Epithelial cell of umbilical artery (primary cell): ENCODE data around the gene ATP5F1B. TPM values are rescaled to one million over a fixed set of nuclear protein-coding genes. Genes with fewer than 3 reads are reported as not detected.

Experiments used
- total RNA-seq: library from RNA; depleted of rRNA; stranded (reverse); fragments of >200 nt; gene quantifications from 2 replicates; pipeline ENCODE4 v1.2.3, GENCODE V29; 2014

ATP5F1B gene
- total RNA-seq: 567 and 603 TPM in 2 replicates

GRCh38 chr12:56645717-56646446 is at the start of gene ATP5F1B:
TSS of gene ATP5F1B (minus strand) at chr12:56645984. CDS start at chr12:56645963, 21 bp downstream.

DNA sequence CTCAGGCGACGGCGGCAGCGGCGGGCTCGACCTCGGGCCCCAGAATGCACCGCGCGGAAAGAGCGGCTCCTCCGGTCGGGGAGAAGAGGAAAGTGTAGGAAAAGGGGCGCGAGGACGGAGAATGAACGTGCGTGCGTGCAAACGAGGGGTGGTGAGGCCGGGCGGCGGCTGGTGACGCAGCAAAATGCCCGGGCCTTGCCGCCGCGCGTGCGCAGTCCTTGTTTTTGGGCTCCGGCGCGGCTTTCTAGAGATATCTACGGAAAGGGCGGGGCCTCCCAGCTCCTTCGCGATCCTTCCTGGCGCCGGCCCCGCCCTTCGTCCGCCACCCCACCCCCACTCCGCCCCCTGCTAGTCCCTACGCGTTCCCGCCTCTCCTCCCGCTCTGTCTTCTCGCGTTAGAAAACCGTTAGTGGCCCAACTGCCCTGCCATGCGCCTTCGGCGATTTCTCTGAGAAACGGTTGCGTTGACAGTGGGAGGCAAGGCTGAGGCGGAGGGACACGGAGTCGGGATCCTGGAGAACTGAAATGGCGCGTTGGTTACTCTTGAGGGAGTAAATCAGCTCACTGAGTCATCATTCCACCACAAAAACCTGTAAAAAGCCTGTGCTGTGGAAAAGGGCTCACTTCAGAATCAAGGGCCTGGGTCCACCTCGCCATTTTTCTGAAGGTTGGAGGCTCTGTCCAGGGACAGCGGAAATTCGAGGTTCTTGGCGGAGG is 42.5 kb upstream of the ATP5F1B start, which contains the start of gene PTGES3:
Gene PTGES3, minus strand, starts transcription at position 156 of the 717 bp plus-strand sequence. CDS start 285 bp downstream, outside the sequence.

DNA sequence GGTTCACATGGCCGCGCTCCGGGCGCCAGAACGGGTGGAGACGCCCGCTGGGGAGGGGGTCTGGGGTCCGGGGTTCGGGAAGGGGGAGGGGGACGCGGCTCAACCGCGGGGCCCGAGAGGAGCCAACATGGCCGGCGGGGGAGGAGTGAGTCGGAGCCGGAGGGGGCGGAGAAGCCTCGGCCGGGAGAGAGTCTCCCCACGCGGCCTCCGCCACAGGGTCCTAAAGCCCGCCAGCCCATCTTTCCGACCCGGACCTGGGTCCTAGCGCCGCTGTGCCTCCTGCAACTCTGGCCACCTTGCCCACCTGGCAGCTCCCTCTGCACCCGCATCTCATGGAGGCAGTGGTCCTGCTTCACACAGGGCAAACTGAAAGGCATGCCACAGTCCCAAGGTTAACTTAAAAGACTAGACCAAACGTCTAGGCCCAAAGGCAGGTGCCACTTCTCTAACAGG is 15.6 kb downstream of the ATP5F1B start, which contains the start of gene BAZ2A:
Gene BAZ2A, minus strand, starts transcription at position 147 of the 453 bp plus-strand sequence. CDS start 12,796 bp downstream, outside the sequence.

Other genes with a start within 250 kb of the ATP5F1B start
- 10.7 and 17.3 TPM in 2 replicates for gene TIMELESS, start 196.6 kb downstream of the ATP5F1B start, total RNA-seq
- not detected in 2 replicates for gene MIP, start 191.3 kb downstream of the ATP5F1B start, total RNA-seq
- gene SPRYD4, start 177.4 kb downstream of the ATP5F1B start, total RNA-seq: 1.3 and 2.1 TPM in 2 replicates
- not detected in 2 replicates for gene GLS2, start 157.8 kb downstream of the ATP5F1B start, total RNA-seq
- 11.7 and 20.7 TPM in 2 replicates for gene RBMS2, start 124.2 kb downstream of the ATP5F1B start, total RNA-seq
- 15.0 and 15.3 TPM in 2 replicates for gene BAZ2A, start 15.7 kb downstream of the ATP5F1B start, total RNA-seq
- gene PTGES3, start 42.3 kb upstream of the ATP5F1B start, total RNA-seq: 86.4 and 116 TPM in 2 replicates
- 1,167 and 1,292 TPM in 2 replicates for gene NACA, start 79.3 kb upstream of the ATP5F1B start, total RNA-seq
- 13.0 and 22.5 TPM in 2 replicates for gene PRIM1, start 106.3 kb upstream of the ATP5F1B start, total RNA-seq
- 0.32 and 0.46 TPM in 2 replicates for gene HSD17B6, start 117.3 kb upstream of the ATP5F1B start, total RNA-seq